GM21723 (cell line): Measurements from ENCODE around the gene PYGB.

Source experiments
- ATAC-seq: cut with Tn5 transposase; IDR thresholded peaks from one replicate; pipeline ENCODE4 v1.9.1; 2021; ENCODE audit warnings: mild to moderate bottlenecking, moderate library complexity; ENCODE audit not compliant: unreplicated experiment

PYGB gene

GRCh38 chr20:25215521-25215920, 32.4 kb upstream of the PYGB start:
- no peak for ATAC-seq

GRCh38 chr20:25216199-25216945, 31.5 kb upstream of the PYGB start:
- no peak for ATAC-seq

GRCh38 chr20:25217161-25218108, 30.4 kb upstream of the PYGB start:
- no peak for ATAC-seq

GRCh38 chr20:25218109-25218486, 29.8 kb upstream of the PYGB start:
- ATAC-seq: no peak

GRCh38 chr20:25218492-25218891, 29.4 kb upstream of the PYGB start:
- no peak for ATAC-seq

GRCh38 chr20:25219365-25219764, 28.5 kb upstream of the PYGB start:
- no peak for ATAC-seq

- no peak for ATAC-seq
These were observed 27.7 kb upstream of the PYGB start for GRCh38 chr20:25220021-25220730.

- ATAC-seq: no peak
These were observed 26.9 kb upstream of the PYGB start for GRCh38 chr20:25220810-25221591.

- no peak for ATAC-seq
These were observed 26.1 kb upstream of the PYGB start for GRCh38 chr20:25221592-25222460.

- no peak for ATAC-seq
These were observed 25.3 kb upstream of the PYGB start for GRCh38 chr20:25222461-25223178.

- ATAC-seq: no peak
These were observed 24.7 kb upstream of the PYGB start for GRCh38 chr20:25223179-25223661.

GRCh38 chr20:25223765-25224720, 23.8 kb upstream of the PYGB start:
- no peak for ATAC-seq

- ATAC-seq: no peak
These were observed 22.9 kb upstream of the PYGB start for GRCh38 chr20:25224941-25225340.

- no peak for ATAC-seq
These were observed 22.0 kb upstream of the PYGB start for GRCh38 chr20:25225642-25226432.

- ATAC-seq: no peak
These were observed 21.2 kb upstream of the PYGB start for GRCh38 chr20:25226433-25227316.

- ATAC-seq: no peak
These were observed 20.5 kb upstream of the PYGB start for GRCh38 chr20:25227317-25227831.
